IgD-negative memory B cell (primary cell): Measurements from ENCODE around the gene LRRC32. TPM values are rescaled to one million over a fixed set of nuclear protein-coding genes. Genes with fewer than 3 reads are reported as not detected.
A peak's percentile ranks its signal among the peaks of the same experiment; 100 is the strongest.

Experiments
- H3K27ac Mint-ChIP-seq, 3 donors: one replicate each; pipeline ENCODE4 v1.8.0; 2020 to 2022; ENCODE audit warnings: mild to moderate bottlenecking in 3 of 3, mixed read lengths in 3 of 3, moderate library complexity in 1 of 3
- H3K27me3 Mint-ChIP-seq: one replicate; pipeline ENCODE4 v1.8.0; 2021; ENCODE audit warnings: mixed read lengths
- H3K36me3 Mint-ChIP-seq: one replicate; pipeline ENCODE4 v1.8.0; 2020; ENCODE audit warnings: mild to moderate bottlenecking, mixed read lengths
- H3K4me1 Mint-ChIP-seq, 3 donors: one replicate each; pipeline ENCODE4 v1.8.0; 2020 to 2022; ENCODE audit warnings: mixed read lengths in 3 of 3, mild to moderate bottlenecking in 1 of 3
- H3K4me3 Mint-ChIP-seq, 4 donors: one replicate each; pipeline ENCODE4 v1.8.0; 2020 to 2022; ENCODE audit warnings: mild to moderate bottlenecking in 4 of 4, mixed read lengths in 4 of 4, moderate library complexity in 3 of 4
- H3K9me3 Mint-ChIP-seq, 3 donors: one replicate each; pipeline ENCODE4 v1.8.0; 2020 to 2021; ENCODE audit warnings: mixed read lengths in 3 of 3, mild to moderate bottlenecking in 1 of 3
- polyA plus RNA-seq: library from polyadenylated mRNA; unstranded; fragments of 300-500 nt; fragmentation: Illumina TruSeq; gene quantifications from one replicate; pipeline ENCODE4 v1.2.3, GENCODE V29; 2021

The LRRC32 gene
- polyA plus RNA-seq, 1 donor from 2014 or later, result not detected

- Mint-ChIP-seq H3K36me3 (no peaks in the 10 kb centered on the region), H3K9me3 (peaks cover 0 to 7% (median 3%) of the 10 kb centered on the region in 3 donors), H3K4me1 (peaks cover 25 to 40% (median 35%) of the 10 kb centered on the region in 3 donors), H3K27ac (peak overlapping the region; percentile 85 to 89 (median 88)), H3K4me3 (peak overlapping the region in 3 of 4 donors; percentile 19 to 83 (median 56)), H3K27me3 (peaks cover 32% of the 10 kb centered on the region)
These were observed 40.5 kb downstream of the LRRC32 start for GRCh38 chr11:76629853-76630599.

- Mint-ChIP-seq H3K36me3 (no peaks in the 10 kb centered on the region), H3K4me1 (peaks cover 25 to 40% (median 35%) of the 10 kb centered on the region in 3 donors), H3K4me3 (peak overlapping the region in 2 of 4 donors; percentile 6 to 55), H3K27me3 (peaks cover 38% of the 10 kb centered on the region), H3K9me3 (peaks cover 0 to 7% (median 3%) of the 10 kb centered on the region in 3 donors), H3K27ac (peak overlapping the region; percentile 85 to 89 (median 88))
These were observed 41.3 kb downstream of the LRRC32 start for GRCh38 chr11:76629116-76629852.

- H3K36me3 Mint-ChIP-seq, result no peaks in the 10 kb centered on the region
- peak overlapping the region in 3 of 4 donors; percentile 25 to 73 (median 34) for H3K4me3 Mint-ChIP-seq
- peaks cover 40% of the 10 kb centered on the region for H3K27me3 Mint-ChIP-seq
- H3K9me3 Mint-ChIP-seq, result peaks cover 0 to 7% (median 3%) of the 10 kb centered on the region in 3 donors
- peak overlapping the region; percentile 59 to 91 (median 88) for H3K27ac Mint-ChIP-seq
- peaks cover 25 to 40% (median 35%) of the 10 kb centered on the region in 3 donors for H3K4me1 Mint-ChIP-seq
These were observed 42.1 kb downstream of the LRRC32 start for GRCh38 chr11:76628408-76628947.

- Mint-ChIP-seq H3K27me3 (peaks cover 46% of the 10 kb centered on the region), H3K36me3 (no peaks in the 10 kb centered on the region), H3K4me3 (peak overlapping the region; percentile 16 to 91 (median 84)), H3K4me1 (peaks cover 25 to 40% (median 35%) of the 10 kb centered on the region in 3 donors), H3K9me3 (peaks cover 0 to 7% (median 3%) of the 10 kb centered on the region in 3 donors), H3K27ac (peak overlapping the region; percentile 16 to 98 (median 88))
These were observed 42.9 kb downstream of the LRRC32 start for GRCh38 chr11:76627606-76628005.

- Mint-ChIP-seq H3K27ac (peak overlapping the region; percentile 88 to 98 (median 91)), H3K9me3 (peaks cover 0 to 7% (median 3%) of the 10 kb centered on the region in 3 donors), H3K4me1 (peaks cover 25 to 40% (median 35%) of the 10 kb centered on the region in 3 donors), H3K4me3 (peak overlapping the region; percentile 3 to 91 (median 84)), H3K27me3 (peaks cover 50% of the 10 kb centered on the region), H3K36me3 (no peaks in the 10 kb centered on the region)
These were observed 43.6 kb downstream of the LRRC32 start for GRCh38 chr11:76626921-76627401.

- H3K4me3 Mint-ChIP-seq, result peak overlapping the region in 1 of 4 donors; percentile 38
- H3K27ac Mint-ChIP-seq, result peak overlapping the region in 2 of 3 donors; percentile 88 to 98
- H3K4me1 Mint-ChIP-seq, result peaks cover 25 to 40% (median 35%) of the 10 kb centered on the region in 3 donors
- peaks cover 50% of the 10 kb centered on the region for H3K27me3 Mint-ChIP-seq
- peaks cover 0 to 7% (median 3%) of the 10 kb centered on the region in 3 donors for H3K9me3 Mint-ChIP-seq
- no peaks in the 10 kb centered on the region for H3K36me3 Mint-ChIP-seq
These were observed 44.3 kb downstream of the LRRC32 start for GRCh38 chr11:76626266-76626665.

GRCh38 chr11:76625472-76626186 lies 44.9 kb downstream of the LRRC32 start:
- peaks cover 0 to 6% (median 3%) of the 10 kb centered on the region in 3 donors for H3K9me3 Mint-ChIP-seq
- peaks cover 25 to 40% (median 35%) of the 10 kb centered on the region in 3 donors for H3K4me1 Mint-ChIP-seq
- H3K27ac Mint-ChIP-seq, result peak overlapping the region in 2 of 3 donors; percentile 57 to 88
- H3K27me3 Mint-ChIP-seq, result peaks cover 50% of the 10 kb centered on the region
- no peaks in the 10 kb centered on the region for H3K36me3 Mint-ChIP-seq
- peak overlapping the region in 1 of 4 donors; percentile 38 for H3K4me3 Mint-ChIP-seq

GRCh38 chr11:76624500-76625379 lies 45.8 kb downstream of the LRRC32 start:
- Mint-ChIP-seq H3K27ac (peak overlapping the region in 1 of 3 donors; percentile 88), H3K27me3 (peaks cover 46% of the 10 kb centered on the region), H3K4me3 (no peak overlapping the region), H3K9me3 (peaks cover 0 to 3% (median 0%) of the 10 kb centered on the region in 3 donors), H3K4me1 (peaks cover 19 to 31% (median 29%) of the 10 kb centered on the region in 3 donors), H3K36me3 (no peaks in the 10 kb centered on the region)

- Mint-ChIP-seq H3K36me3 (no peaks in the 10 kb centered on the region), H3K9me3 (peaks cover 0 to 4% (median 1%) of the 10 kb centered on the region in 3 donors), H3K4me1 (peaks cover 16 to 25% (median 22%) of the 10 kb centered on the region in 3 donors), H3K27ac (peak overlapping the region in 1 of 3 donors; percentile 88), H3K27me3 (peaks cover 40% of the 10 kb centered on the region), H3K4me3 (no peak overlapping the region)
These were observed 46.6 kb downstream of the LRRC32 start for GRCh38 chr11:76623884-76624419.

GRCh38 chr11:76623171-76623883 lies 47.2 kb downstream of the LRRC32 start:
- H3K9me3 Mint-ChIP-seq, result peaks cover 1 to 10% (median 7%) of the 10 kb centered on the region in 3 donors
- H3K27me3 Mint-ChIP-seq, result peaks cover 44% of the 10 kb centered on the region
- no peak overlapping the region for H3K4me3 Mint-ChIP-seq
- peaks cover under 1% of the 10 kb centered on the region for H3K36me3 Mint-ChIP-seq
- peaks cover 13 to 19% (median 17%) of the 10 kb centered on the region in 3 donors for H3K4me1 Mint-ChIP-seq
- no peak overlapping the region for H3K27ac Mint-ChIP-seq

GRCh38 chr11:76622493-76623094 lies 48.0 kb downstream of the LRRC32 start:
- H3K9me3 Mint-ChIP-seq, result peaks cover 3 to 11% (median 8%) of the 10 kb centered on the region in 3 donors
- H3K4me3 Mint-ChIP-seq, result peak overlapping the region in 2 of 4 donors; percentile 5 to 56
- H3K4me1 Mint-ChIP-seq, result peaks cover 7 to 12% (median 11%) of the 10 kb centered on the region in 3 donors
- H3K36me3 Mint-ChIP-seq, result peaks cover 1% of the 10 kb centered on the region
- no peak overlapping the region for H3K27ac Mint-ChIP-seq
- H3K27me3 Mint-ChIP-seq, result peaks cover 44% of the 10 kb centered on the region

GRCh38 chr11:76621868-76622267 lies 48.7 kb downstream of the LRRC32 start:
- peaks cover 37% of the 10 kb centered on the region for H3K27me3 Mint-ChIP-seq
- peaks cover 1% of the 10 kb centered on the region for H3K36me3 Mint-ChIP-seq

More at GRCh38 chr11:76621868-76622267, 48.7 kb downstream of the LRRC32 start:
- H3K4me1 Mint-ChIP-seq, result peaks cover under 1 to 7% (median 4%) of the 10 kb centered on the region in 3 donors
- H3K4me3 Mint-ChIP-seq, result no peak overlapping the region
- no peak overlapping the region for H3K27ac Mint-ChIP-seq
- peaks cover 3 to 9% (median 8%) of the 10 kb centered on the region in 3 donors for H3K9me3 Mint-ChIP-seq
